Fibroblast of peridontal ligament (primary cell): Measurements from ENCODE around the gene CYP2B6.
A peak's percentile ranks its signal among the peaks of the same experiment; 100 is the strongest.
"Not testable (repeated sequence)": the region's sequence is repeated elsewhere in the genome, so short reads cannot be mapped to it uniquely, and the experiment has no call there.

ENCODE experiments used
- DNase-seq: peaks from one replicate; pipeline ENCODE4 v3.0.0-alpha.2; 2010; ENCODE audit errors: extremely low read depth

Gene CYP2B6

GRCh38 chr19:41030651-41031050, 39.6 kb downstream of the CYP2B6 start:
- DNase-seq, result peak; percentile 2

- no peak for DNase-seq
Measured at GRCh38 chr19:41031916-41032315, 40.8 kb downstream of the CYP2B6 start.

GRCh38 chr19:41033324-41033723, 42.2 kb downstream of the CYP2B6 start:
- DNase-seq, result not testable (repeated sequence)

GRCh38 chr19:41039806-41040205, 48.7 kb downstream of the CYP2B6 start:
- no peak for DNase-seq

GRCh38 chr19:41045095-41045494, 54.0 kb downstream of the CYP2B6 start:
- DNase-seq, result not testable (repeated sequence)

- DNase-seq, result no peak
Measured at GRCh38 chr19:41050426-41050825, 59.3 kb downstream of the CYP2B6 start.

- not testable (repeated sequence) for DNase-seq
Measured at GRCh38 chr19:41052162-41052561, 61.1 kb downstream of the CYP2B6 start.

GRCh38 chr19:41053331-41053730, 62.2 kb downstream of the CYP2B6 start:
- not testable (repeated sequence) for DNase-seq

GRCh38 chr19:41064974-41065569, 74.0 kb downstream of the CYP2B6 start:
- DNase-seq, result peak; percentile 24
